SK-N-SH treated with all-trans-retinoic acid at 6 μM for 48 hours (cell line): ENCODE data around the gene STEEP1.

ENCODE experiments used
- ARNTL ChIP-seq: fragments of 450-650 bp; formaldehyde crosslinking; IDR thresholded peaks from 2 replicates; pipeline ENCODE4 v1.5.0; 2020; ENCODE audit warnings: low read depth, mild to moderate bottlenecking, moderate library complexity, borderline replicate concordance
- BACH2 ChIP-seq: fragments of 250-450 bp; sonication (Bioruptor Pico); IDR thresholded peaks from 2 replicates; pipeline ENCODE4 v1.9.0; 2021; ENCODE audit warnings: mild to moderate bottlenecking, borderline replicate concordance
- CREB5 ChIP-seq: fragments of 250-450 bp; sonication (Bioruptor Pico); IDR thresholded peaks from 2 replicates; pipeline ENCODE4 v1.5.1; 2020; ENCODE audit warnings: low read depth, mild to moderate bottlenecking, moderate library complexity
- CSDC2 ChIP-seq: fragments of 250-450 bp; sonication (Bioruptor Pico); IDR thresholded peaks from 2 replicates; pipeline ENCODE4 v1.5.0; 2020; ENCODE audit warnings: mild to moderate bottlenecking, moderate library complexity
- ESRRG ChIP-seq: fragments of 250-450 bp; sonication (Bioruptor Pico); IDR thresholded peaks from 2 replicates; pipeline ENCODE4 v1.6.1; 2021; ENCODE audit warnings: mild to moderate bottlenecking
- PATZ1 ChIP-seq: fragments of 250-450 bp; sonication (Bioruptor Pico); IDR thresholded peaks from 2 replicates; pipeline ENCODE4 v1.8.0; 2020; ENCODE audit warnings: mild to moderate bottlenecking, moderate library complexity, borderline replicate concordance
- PPARA ChIP-seq: fragments of 250-450 bp; sonication (Bioruptor Pico); IDR thresholded peaks from 2 replicates; pipeline ENCODE4 v1.5.0; 2020; ENCODE audit warnings: mild to moderate bottlenecking, borderline replicate concordance
- RARB ChIP-seq: fragments of 250-450 bp; sonication (Bioruptor Pico); IDR thresholded peaks from 2 replicates; pipeline ENCODE4 v1.8.0; 2021; ENCODE audit warnings: mild to moderate bottlenecking, moderate library complexity
- TCF4 ChIP-seq: fragments of 250-450 bp; sonication (Bioruptor Pico); IDR thresholded peaks from 2 replicates; pipeline ENCODE4 v1.8.0; 2021; ENCODE audit warnings: mild to moderate bottlenecking, moderate library complexity, borderline replicate concordance
- ZFP30 ChIP-seq: fragments of 450-650 bp; formaldehyde crosslinking; IDR thresholded peaks from 2 replicates; pipeline ENCODE4 v1.5.0; 2022; ENCODE audit warnings: mild to moderate bottlenecking, moderate library complexity
- ZNF70 ChIP-seq: fragments of 450-650 bp; formaldehyde crosslinking; IDR thresholded peaks from 2 replicates; pipeline ENCODE4 v1.5.0; 2020; ENCODE audit warnings: mild to moderate bottlenecking, moderate library complexity
- ZNF8 ChIP-seq: fragments of 450-650 bp; formaldehyde crosslinking; IDR thresholded peaks from 2 replicates; pipeline ENCODE4 v1.5.0; 2020; ENCODE audit warnings: mild to moderate bottlenecking, moderate library complexity

- TF ChIP-seq TCF4 (CRISPR knock-in tag) (no peak), ESRRG (CRISPR knock-in tag) (no peak), CSDC2 (CRISPR knock-in tag) (0 out of 2 replicates have a peak, but pooled peaks have one; percentile 56), ZNF70 (CRISPR knock-in tag) (no peak), CREB5 (no peak), ARNTL (CRISPR knock-in tag) (no peak), ZFP30 (CRISPR knock-in tag) (no peak), PATZ1 (CRISPR knock-in tag) (no peak), BACH2 (CRISPR knock-in tag) (no peak), PPARA (no peak), ZNF8 (CRISPR knock-in tag) (no peak), RARB (CRISPR knock-in tag) (no peak)
Measured at GRCh38 chrX:119565107-119565663, at the start of gene STEEP1.
